Measurements from ENCODE around the gene PPP1R12B.

GRCh38 chr1:202501281-202501680, 152.8 kb downstream of the PPP1R12B start:
- TF ChIP-seq, protein P1, sequence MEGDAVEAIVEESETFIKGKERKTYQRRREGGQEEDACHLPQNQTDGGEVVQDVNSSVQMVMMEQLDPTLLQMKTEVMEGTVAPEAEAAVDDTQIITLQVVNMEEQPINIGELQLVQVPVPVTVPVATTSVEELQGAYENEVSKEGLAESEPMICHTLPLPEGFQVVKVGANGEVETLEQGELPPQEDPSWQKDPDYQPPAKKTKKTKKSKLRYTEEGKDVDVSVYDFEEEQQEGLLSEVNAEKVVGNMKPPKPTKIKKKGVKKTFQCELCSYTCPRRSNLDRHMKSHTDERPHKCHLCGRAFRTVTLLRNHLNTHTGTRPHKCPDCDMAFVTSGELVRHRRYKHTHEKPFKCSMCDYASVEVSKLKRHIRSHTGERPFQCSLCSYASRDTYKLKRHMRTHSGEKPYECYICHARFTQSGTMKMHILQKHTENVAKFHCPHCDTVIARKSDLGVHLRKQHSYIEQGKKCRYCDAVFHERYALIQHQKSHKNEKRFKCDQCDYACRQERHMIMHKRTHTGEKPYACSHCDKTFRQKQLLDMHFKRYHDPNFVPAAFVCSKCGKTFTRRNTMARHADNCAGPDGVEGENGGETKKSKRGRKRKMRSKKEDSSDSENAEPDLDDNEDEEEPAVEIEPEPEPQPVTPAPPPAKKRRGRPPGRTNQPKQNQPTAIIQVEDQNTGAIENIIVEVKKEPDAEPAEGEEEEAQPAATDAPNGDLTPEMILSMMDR (optimal IDR thresholded peaks at IDR 0.05 in 1 of 3, IDR thresholded peaks at IDR 0.05 in 1 of 3, conservative IDR thresholded peaks at IDR 0.05 in 1 of 3; ENCODE audit: extremely low read depth in 1 of 3, insufficient read depth in 2 of 3, low read length in 3 of 3): peak in 2 of 3 experiments; percentile 15 to 30
- TF ChIP-seq EZH2 (IDR thresholded peaks at IDR 0.05; ENCODE audit: low read length): no peak

Data from keratinocyte (primary cell).